PC-9 (cell line): Measurements from ENCODE around the gene USP17L5. TPM values are rescaled to one million over a fixed set of nuclear protein-coding genes. Genes with fewer than 3 reads are reported as not detected.
"Not testable (repeated sequence)": the region's sequence is repeated elsewhere in the genome, so short reads cannot be mapped to it uniquely, and the experiment has no call there.

ENCODE experiments used
- BruUV-seq: library from RNA; stranded (reverse); fragments of 400-500 nt; replicated peaks from 2 replicates; lab custom pipeline; 2021; lab: Mats Ljungman, UMichigan
- CTCF ChIA-PET: fragments of 300-600 bp; sonication (Branson Sonifier 250); formaldehyde crosslinking; loops from one replicate; lab custom pipeline; 2022; ENCODE audit warnings: antibody characterized with exemption; lab: Charles Lee
- POLR2A ChIA-PET: fragments of 300-600 bp; sonication (Branson Sonifier 250); formaldehyde crosslinking; loops from one replicate; lab custom pipeline; 2022; ENCODE audit warnings: antibody characterized with exemption; ENCODE audit not compliant: unreplicated experiment; lab: Charles Lee
- DNase-seq, 2 experiments: peaks; one replicate each; pipeline versions ENCODE4 v3.0.0 to v3.0.0-alpha.2; 2015 to 2022; ENCODE audit warnings: mixed read lengths in 1 of 2
- H2AFZ ChIP-seq: fragments of 200-600 bp; sonication (generic); 2 replicates; pipeline ENCODE4 v1.8.1; 2017; ENCODE audit warnings: antibody characterized with exemption
- H3F3A ChIP-seq: fragments of 200-600 bp; sonication (generic); 2 replicates; pipeline ENCODE4 v1.8.1; 2017; ENCODE audit warnings: antibody characterized with exemption, mild to moderate bottlenecking, low read depth; ENCODE audit not compliant: insufficient read depth
- H3K27ac ChIP-seq: fragments of 200-600 bp; sonication (generic); 2 replicates; pipeline ENCODE4 v1.6.1; 2016; ENCODE audit warnings: mixed run types
- H3K27me3 ChIP-seq: fragments of 200-600 bp; sonication (generic); 2 replicates; pipeline ENCODE4 v1.6.1; 2016; ENCODE audit warnings: low read depth, mixed run types; ENCODE audit not compliant: insufficient read depth
- H3K36me3 ChIP-seq: fragments of 200-600 bp; sonication (generic); 2 replicates; pipeline ENCODE4 v1.6.1; 2016; ENCODE audit warnings: low read depth, mixed run types
- H3K4me1 ChIP-seq: fragments of 200-600 bp; sonication (generic); replicated peaks from 2 replicates; pipeline ENCODE4 v1.6.1; 2016; ENCODE audit warnings: mixed run types; ENCODE audit not compliant: insufficient read depth
- H3K4me2 ChIP-seq: fragments of 200-600 bp; sonication (generic); 2 replicates; pipeline ENCODE4 v1.6.1; 2017; ENCODE audit warnings: mixed run types
- H3K4me3 ChIP-seq: fragments of 200-600 bp; sonication (generic); 2 replicates; pipeline ENCODE4 v1.6.1; 2016; ENCODE audit warnings: mixed run types
- H3K79me2 ChIP-seq: fragments of 200-600 bp; sonication (generic); 2 replicates; pipeline ENCODE4 v1.6.1; 2017; ENCODE audit warnings: low read depth, mixed run types
- H3K9me2 ChIP-seq: fragments of 200-600 bp; sonication (generic); 2 replicates; pipeline ENCODE4 v1.8.1; 2017; ENCODE audit warnings: mild to moderate bottlenecking; ENCODE audit not compliant: insufficient read depth
- H3K9me3 ChIP-seq: fragments of 200-600 bp; sonication (generic); 2 replicates; pipeline ENCODE4 v1.8.1; 2016; ENCODE audit warnings: low read depth; ENCODE audit not compliant: insufficient read depth
- H4K20me1 ChIP-seq: fragments of 200-600 bp; sonication (generic); 2 replicates; pipeline ENCODE4 v1.8.1; 2017; ENCODE audit not compliant: insufficient read depth
- CTCF ChIP-seq: fragments of 200-600 bp; sonication (generic); conservative IDR thresholded peaks from 2 replicates; pipeline ENCODE4 v1.6.1; 2017; ENCODE audit warnings: mixed run types, antibody characterized with exemption, mild to moderate bottlenecking, moderate library complexity
- EZH2 ChIP-seq: fragments of 200-600 bp; sonication (generic); IDR thresholded peaks from 2 replicates; pipeline ENCODE4 v1.8.0; 2017; ENCODE audit warnings: antibody characterized with exemption, low read depth
- intact Hi-C: fragments of 100-400 bp; cut with micrococcal nuclease; formaldehyde crosslinking; loops from one replicate; pipeline ENCODE4 v1.10.0; 2022; ENCODE audit not compliant: unreplicated experiment
- total RNA-seq: library from RNA; stranded (reverse); gene quantifications from 2 replicates; pipeline ENCODE4 v1.2.3, GENCODE V29; 2021

The USP17L5 gene
- total RNA-seq, 1 experiment from 2014 or later, result not detected

- no peaks in the 10 kb centered on the region for H3K9me2 ChIP-seq
- intact Hi-C loops, result no loop called here
- DNase-seq, result no peak
- no peaks in the 10 kb centered on the region for H3K79me2 ChIP-seq
- no TSS peak for BruUV-seq
- H2AFZ ChIP-seq, result no peak overlapping the region
- H3K4me3 ChIP-seq, result no peak overlapping the region
- no peak for TF ChIP-seq CTCF
- TF ChIP-seq EZH2, result no peak
- no peaks in the 10 kb centered on the region for H4K20me1 ChIP-seq
- H3K36me3 ChIP-seq, result no peaks in the 10 kb centered on the region
- POLR2A ChIA-PET, result no interaction called here
- H3K27me3 ChIP-seq, result no peaks in the 10 kb centered on the region
- H3K9me3 ChIP-seq, result no peaks in the 10 kb centered on the region
- no peak overlapping the region for H3K4me2 ChIP-seq
- H3K27ac ChIP-seq, result no peak overlapping the region
- H3F3A ChIP-seq, result no peaks in the 10 kb centered on the region
- CTCF ChIA-PET, result no interaction called here
- H3K4me1 ChIP-seq, result no peaks in the 10 kb centered on the region
Measured at GRCh38 chr4:9384126-9384525, 44.9 kb downstream of the USP17L5 start.

- H3K36me3 ChIP-seq, H3K4me2 ChIP-seq, H3K4me1 ChIP-seq, POLR2A ChIA-PET, CTCF ChIA-PET, BruUV-seq, H3F3A ChIP-seq, DNase-seq, H3K79me2 ChIP-seq, H3K9me2 ChIP-seq, H3K9me3 ChIP-seq, H3K4me3 ChIP-seq, H3K27ac ChIP-seq, H2AFZ ChIP-seq, H3K27me3 ChIP-seq, H4K20me1 ChIP-seq, intact Hi-C loops: not testable (repeated sequence)
Measured at GRCh38 chr4:9389001-9389400, 49.8 kb downstream of the USP17L5 start.

Other genes starting within 250 kb of the USP17L5 start
- not detected in 2 replicates for gene FAM90A26, start 169.0 kb upstream of the USP17L5 start, total RNA-seq
- gene USP17L10, start 128.7 kb upstream of the USP17L5 start, total RNA-seq, result not detected in 2 replicates
- not detected in 2 replicates for gene USP17L11, start 124.0 kb upstream of the USP17L5 start, total RNA-seq
- not detected in 2 replicates for gene USP17L12, start 119.3 kb upstream of the USP17L5 start, total RNA-seq
- gene USP17L13, start 114.5 kb upstream of the USP17L5 start, total RNA-seq, result not detected in 2 replicates
- not detected in 2 replicates for gene USP17L15, start 105.0 kb upstream of the USP17L5 start, total RNA-seq
- gene USP17L17, start 95.5 kb upstream of the USP17L5 start, total RNA-seq, result not detected in 2 replicates
- gene USP17L18, start 90.8 kb upstream of the USP17L5 start, total RNA-seq, result not detected in 2 replicates
- not detected in 2 replicates for gene USP17L19, start 86.0 kb upstream of the USP17L5 start, total RNA-seq
- gene USP17L20, start 81.3 kb upstream of the USP17L5 start, total RNA-seq, result not detected in 2 replicates
- not detected in 2 replicates for gene USP17L21, start 76.5 kb upstream of the USP17L5 start, total RNA-seq
- not detected in 2 replicates for gene USP17L22, start 71.8 kb upstream of the USP17L5 start, total RNA-seq
- not detected in 2 replicates for gene USP17L24, start 14.2 kb upstream of the USP17L5 start, total RNA-seq
- not detected in 2 replicates for gene USP17L25, start 9.5 kb upstream of the USP17L5 start, total RNA-seq
- gene USP17L26, start 4.7 kb upstream of the USP17L5 start, total RNA-seq, result not detected in 2 replicates
- gene USP17L27, start 4.7 kb downstream of the USP17L5 start, total RNA-seq, result not detected in 2 replicates
- gene USP17L28, start 9.5 kb downstream of the USP17L5 start, total RNA-seq, result not detected in 2 replicates
- gene USP17L29, start 14.2 kb downstream of the USP17L5 start, total RNA-seq, result not detected in 2 replicates
- gene USP17L30, start 23.7 kb downstream of the USP17L5 start, total RNA-seq, result not detected in 2 replicates
- gene DEFB131A, start 105.0 kb downstream of the USP17L5 start, total RNA-seq, result not detected in 2 replicates